ENCODE results near the gene DNAJC10.
A peak's percentile ranks its signal among the peaks of the same experiment; 100 is the strongest.
"Not testable (repeated sequence)": the region's sequence is repeated elsewhere in the genome, so short reads cannot be mapped to it uniquely, and the experiment has no call there.

Gene DNAJC10

DNA sequence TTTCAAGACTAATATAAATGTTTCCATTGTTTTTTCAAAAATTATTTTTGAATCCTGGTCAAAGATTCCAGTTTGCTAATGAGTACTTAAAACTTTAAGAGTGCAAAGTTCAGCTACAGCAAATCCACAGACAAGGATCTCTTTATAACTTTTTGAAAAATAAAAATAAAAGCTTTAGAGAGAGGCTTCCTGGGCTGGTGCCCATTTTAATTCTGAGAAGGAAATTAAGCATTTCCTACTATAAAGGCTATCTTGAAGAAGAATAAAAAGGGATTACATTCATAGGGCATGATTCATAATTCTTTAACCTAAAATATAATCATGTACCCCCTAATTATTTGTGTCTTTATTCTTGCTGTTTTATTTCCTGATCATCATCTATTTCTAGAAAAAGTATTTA lies 38.2 kb downstream of the DNAJC10 start:
- Histone ChIP-seq H3K4me2 (ENCODE audit: low read length) (no peak overlapping the region), H3K4me1 (ENCODE audit: control insufficient read depth, insufficient read depth, low read length) (no peaks in the 10 kb centered on the region), H3K27me3 (ENCODE audit: control insufficient read depth, insufficient read depth, low read length) (no peaks in the 10 kb centered on the region), H3K4me3 (ENCODE audit: low read length) (no peak overlapping the region), H3K36me3 (ENCODE audit: insufficient read depth, low read length) (peaks cover 67% of the 10 kb centered on the region), H3K9me3 (replicated peaks; ENCODE audit: low read length) (no peaks in the 10 kb centered on the region), H3K9ac (ENCODE audit: low read depth, low read length) (no peak overlapping the region)

GRCh38 chr2:182758379-182758778 lies 42.3 kb downstream of the DNAJC10 start:
- Histone ChIP-seq H3K9ac (ENCODE audit: low read depth, low read length) (no peak overlapping the region), H3K4me2 (ENCODE audit: low read length) (no peak overlapping the region), H3K27me3 (ENCODE audit: control insufficient read depth, insufficient read depth, low read length) (no peaks in the 10 kb centered on the region), H3K36me3 (ENCODE audit: insufficient read depth, low read length) (peaks cover 69% of the 10 kb centered on the region), H3K4me3 (ENCODE audit: low read length) (no peak overlapping the region), H3K4me1 (ENCODE audit: control insufficient read depth, insufficient read depth, low read length) (peaks cover 10% of the 10 kb centered on the region), H3K9me3 (replicated peaks; ENCODE audit: low read length) (no peaks in the 10 kb centered on the region)

DNA sequence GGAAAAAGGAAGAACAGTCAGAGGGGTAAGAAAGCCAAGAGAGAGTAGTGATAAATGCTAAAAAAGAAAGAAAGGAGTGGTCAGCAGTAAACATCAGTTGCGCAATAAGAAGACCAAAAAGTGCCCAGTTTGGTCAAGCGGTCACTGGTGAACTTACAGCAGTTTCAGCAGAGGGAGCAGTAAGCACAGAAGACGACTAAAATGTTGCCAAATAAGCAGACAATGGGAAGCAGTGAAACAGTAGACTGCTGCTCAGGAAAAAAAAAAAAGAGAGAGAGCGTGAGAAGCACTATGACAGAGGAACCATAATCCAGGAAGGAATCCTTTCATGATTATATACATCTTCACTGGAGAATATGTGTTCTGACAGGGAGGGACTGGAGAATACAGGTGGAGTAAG lies 45.8 kb downstream of the DNAJC10 start:
- H3K9me3 ChIP-seq (replicated peaks; ENCODE audit: low read length): no peaks in the 10 kb centered on the region
- peaks cover 73% of the 10 kb centered on the region for H3K36me3 ChIP-seq (ENCODE audit: insufficient read depth, low read length)
- H3K27me3 ChIP-seq (ENCODE audit: control insufficient read depth, insufficient read depth, low read length): no peaks in the 10 kb centered on the region
- H3K4me3 ChIP-seq (ENCODE audit: low read length): no peak overlapping the region
- H3K9ac ChIP-seq (ENCODE audit: low read depth, low read length): no peak overlapping the region
- peak overlapping the region; percentile 6 for H3K4me2 ChIP-seq (ENCODE audit: low read length)
- peaks cover 10% of the 10 kb centered on the region for H3K4me1 ChIP-seq (ENCODE audit: control insufficient read depth, insufficient read depth, low read length)

GRCh38 chr2:182763311-182763912 lies 47.4 kb downstream of the DNAJC10 start:
- no peak overlapping the region for H3K4me2 ChIP-seq (ENCODE audit: low read length)
- H3K9ac ChIP-seq (ENCODE audit: low read depth, low read length): no peak overlapping the region
- H3K4me3 ChIP-seq (ENCODE audit: low read length): no peak overlapping the region
- H3K36me3 ChIP-seq (ENCODE audit: insufficient read depth, low read length): peaks cover 68% of the 10 kb centered on the region
- H3K27me3 ChIP-seq (ENCODE audit: control insufficient read depth, insufficient read depth, low read length): no peaks in the 10 kb centered on the region
- no peaks in the 10 kb centered on the region for H3K9me3 ChIP-seq (replicated peaks; ENCODE audit: low read length)
- H3K4me1 ChIP-seq (ENCODE audit: control insufficient read depth, insufficient read depth, low read length): peaks cover 10% of the 10 kb centered on the region

- no peak overlapping the region for H3K9ac ChIP-seq (ENCODE audit: low read depth, low read length)
- peaks cover 7% of the 10 kb centered on the region for H3K4me1 ChIP-seq (ENCODE audit: control insufficient read depth, insufficient read depth, low read length)
- no peak overlapping the region for H3K4me2 ChIP-seq (ENCODE audit: low read length)
- H3K36me3 ChIP-seq (ENCODE audit: insufficient read depth, low read length): peaks cover 48% of the 10 kb centered on the region
- no peaks in the 10 kb centered on the region for H3K9me3 ChIP-seq (replicated peaks; ENCODE audit: low read length)
- H3K27me3 ChIP-seq (ENCODE audit: control insufficient read depth, insufficient read depth, low read length): no peaks in the 10 kb centered on the region
- H3K4me3 ChIP-seq (ENCODE audit: low read length): no peak overlapping the region
Measured at GRCh38 chr2:182766626-182767025, 50.6 kb downstream of the DNAJC10 start.

DNA sequence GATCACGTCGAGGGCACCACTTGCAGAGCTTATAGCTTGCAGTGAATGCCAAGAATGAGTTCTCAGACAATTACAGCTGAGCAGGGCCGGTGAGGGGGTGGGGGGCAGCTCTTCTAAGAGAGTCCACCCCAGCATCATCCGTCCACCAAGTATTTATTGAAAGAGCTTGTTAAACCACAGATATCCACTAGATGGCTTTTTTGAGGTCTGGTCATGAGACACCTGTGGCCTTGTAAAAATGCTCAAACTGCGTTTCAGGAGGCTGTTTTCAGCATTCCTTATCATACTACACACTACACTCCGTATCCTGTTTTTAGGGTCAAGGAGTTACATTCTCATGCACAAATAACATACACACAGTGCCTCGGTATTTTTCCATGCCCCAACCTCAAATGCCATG lies 51.5 kb downstream of the DNAJC10 start:
- H3K4me1 ChIP-seq (ENCODE audit: control insufficient read depth, insufficient read depth, low read length): no peaks in the 10 kb centered on the region
- no peaks in the 10 kb centered on the region for H3K27me3 ChIP-seq (ENCODE audit: control insufficient read depth, insufficient read depth, low read length)
- peaks cover 44% of the 10 kb centered on the region for H3K36me3 ChIP-seq (ENCODE audit: insufficient read depth, low read length)
- H3K4me2 ChIP-seq (ENCODE audit: low read length): no peak overlapping the region
- no peak overlapping the region for H3K4me3 ChIP-seq (ENCODE audit: low read length)
- H3K9ac ChIP-seq (ENCODE audit: low read depth, low read length): no peak overlapping the region
- H3K9me3 ChIP-seq (replicated peaks; ENCODE audit: low read length): no peaks in the 10 kb centered on the region

DNA sequence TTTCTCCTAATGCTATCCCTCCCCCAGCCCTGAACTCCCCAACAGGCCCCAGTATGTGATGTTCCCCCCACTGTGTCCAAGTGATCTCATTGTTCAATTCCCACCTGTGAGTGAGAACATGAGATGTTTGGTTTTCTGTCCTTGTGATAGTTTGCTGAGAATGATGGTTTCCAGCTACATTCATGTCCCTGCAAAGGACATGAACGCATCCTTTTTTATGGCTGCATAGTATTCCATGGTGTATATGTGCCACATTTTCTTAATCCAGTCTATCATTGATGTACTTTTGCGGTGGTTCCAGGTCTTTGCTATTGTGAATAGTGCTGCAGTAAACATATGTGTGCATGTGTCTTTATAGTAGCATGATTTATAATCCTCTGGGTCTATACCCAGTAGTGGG lies 52.9 kb downstream of the DNAJC10 start:
- peaks cover 34% of the 10 kb centered on the region for H3K36me3 ChIP-seq (ENCODE audit: insufficient read depth, low read length)
- H3K9me3 ChIP-seq (replicated peaks; ENCODE audit: low read length); H3K27me3 ChIP-seq (ENCODE audit: control insufficient read depth, insufficient read depth, low read length); H3K9ac ChIP-seq (ENCODE audit: low read depth, low read length); H3K4me3 ChIP-seq (ENCODE audit: low read length); H3K4me2 ChIP-seq (ENCODE audit: low read length); H3K4me1 ChIP-seq (ENCODE audit: control insufficient read depth, insufficient read depth, low read length): not testable (repeated sequence)

GRCh38 chr2:182779323-182779722 lies 63.3 kb downstream of the DNAJC10 start:
- H3K27me3 ChIP-seq (ENCODE audit: control insufficient read depth, insufficient read depth, low read length): no peaks in the 10 kb centered on the region
- no peaks in the 10 kb centered on the region for H3K9me3 ChIP-seq (replicated peaks; ENCODE audit: low read length)

DNA sequence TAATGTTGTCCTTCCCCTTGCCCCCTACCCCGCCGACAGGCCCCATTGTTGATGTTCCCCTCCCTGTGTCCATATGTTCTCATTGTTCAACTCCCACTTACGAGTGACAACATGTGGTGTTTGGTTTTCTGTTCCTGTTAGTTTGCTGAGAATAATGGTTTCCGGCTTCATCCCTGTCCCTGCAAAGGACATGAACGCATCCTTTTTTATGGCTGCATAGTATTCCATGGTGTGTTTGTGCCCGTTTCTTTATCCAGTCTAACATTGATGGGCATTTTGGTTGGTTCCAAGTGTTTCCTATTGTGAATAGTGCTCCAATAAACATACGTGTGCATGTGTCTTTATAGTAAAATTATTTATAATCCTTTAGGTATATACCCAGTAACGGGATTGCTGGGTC lies 65.0 kb downstream of the DNAJC10 start:
- not testable (repeated sequence) for H3K4me3 ChIP-seq (ENCODE audit: low read length); H3K9me3 ChIP-seq (replicated peaks; ENCODE audit: low read length); H3K4me1 ChIP-seq (ENCODE audit: control insufficient read depth, insufficient read depth, low read length); H3K27me3 ChIP-seq (ENCODE audit: control insufficient read depth, insufficient read depth, low read length); H3K9ac ChIP-seq (ENCODE audit: low read depth, low read length); H3K4me2 ChIP-seq (ENCODE audit: low read length)
- peaks cover 11% of the 10 kb centered on the region for H3K36me3 ChIP-seq (ENCODE audit: insufficient read depth, low read length)

More at GRCh38 chr2:182779323-182779722, 63.3 kb downstream of the DNAJC10 start:
- Histone ChIP-seq H3K9ac (ENCODE audit: low read depth, low read length) (no peak overlapping the region), H3K4me1 (ENCODE audit: control insufficient read depth, insufficient read depth, low read length) (no peaks in the 10 kb centered on the region), H3K4me2 (ENCODE audit: low read length) (no peak overlapping the region), H3K4me3 (ENCODE audit: low read length) (no peak overlapping the region), H3K36me3 (ENCODE audit: insufficient read depth, low read length) (peaks cover 15% of the 10 kb centered on the region)

DNA sequence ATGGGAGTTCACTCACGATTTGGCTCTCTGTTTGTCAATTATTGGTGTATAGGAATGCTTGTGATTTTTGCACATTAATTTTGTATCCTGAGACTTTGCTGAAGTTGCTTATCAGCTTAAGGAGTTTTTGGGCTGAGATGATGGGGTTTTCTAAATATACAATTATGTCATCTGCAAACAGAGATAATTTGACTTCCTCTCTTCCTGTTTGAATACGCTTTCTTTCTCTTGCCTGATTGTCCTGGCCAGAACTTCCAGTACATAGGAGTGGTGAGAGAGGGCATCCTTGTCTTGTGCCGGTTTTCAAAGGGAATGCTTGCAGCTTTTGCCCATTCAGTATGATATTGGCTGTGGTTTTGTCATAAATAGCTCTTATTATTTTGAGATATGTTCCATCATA lies 66.6 kb downstream of the DNAJC10 start:
- H3K9me3 ChIP-seq (replicated peaks; ENCODE audit: low read length); H3K4me2 ChIP-seq (ENCODE audit: low read length); H3K4me3 ChIP-seq (ENCODE audit: low read length); H3K4me1 ChIP-seq (ENCODE audit: control insufficient read depth, insufficient read depth, low read length); H3K36me3 ChIP-seq (ENCODE audit: insufficient read depth, low read length); H3K27me3 ChIP-seq (ENCODE audit: control insufficient read depth, insufficient read depth, low read length); H3K9ac ChIP-seq (ENCODE audit: low read depth, low read length): not testable (repeated sequence)

GRCh38 chr2:182784058-182784706 lies 68.1 kb downstream of the DNAJC10 start:
- Histone ChIP-seq H3K36me3 (ENCODE audit: insufficient read depth, low read length) (no peaks in the 10 kb centered on the region), H3K4me2 (ENCODE audit: low read length) (no peak overlapping the region), H3K4me1 (ENCODE audit: control insufficient read depth, insufficient read depth, low read length) (no peaks in the 10 kb centered on the region), H3K9ac (ENCODE audit: low read depth, low read length) (no peak overlapping the region), H3K4me3 (ENCODE audit: low read length) (no peak overlapping the region), H3K27me3 (ENCODE audit: control insufficient read depth, insufficient read depth, low read length) (no peaks in the 10 kb centered on the region), H3K9me3 (replicated peaks; ENCODE audit: low read length) (no peaks in the 10 kb centered on the region)

DNA sequence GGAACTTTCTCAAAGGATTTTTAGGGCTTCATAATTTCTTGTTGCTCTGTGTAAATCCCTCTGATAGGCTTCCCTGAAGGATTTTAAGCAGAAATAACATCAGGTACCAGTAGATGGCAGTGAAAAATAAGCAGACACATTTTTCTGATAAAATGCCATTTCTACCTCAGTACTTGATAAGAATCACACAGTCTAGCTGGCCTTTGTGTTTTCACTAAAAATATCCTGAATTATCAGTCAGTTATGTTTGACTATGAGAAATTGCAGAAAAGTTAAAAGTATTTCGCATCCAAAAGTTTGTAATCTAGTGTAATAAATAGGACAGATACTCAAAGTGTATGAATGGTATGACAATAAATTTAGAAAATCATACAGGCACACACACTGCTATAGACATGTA lies 68.7 kb downstream of the DNAJC10 start:
- Histone ChIP-seq H3K4me3 (ENCODE audit: low read length) (no peak overlapping the region), H3K9me3 (replicated peaks; ENCODE audit: low read length) (no peaks in the 10 kb centered on the region), H3K27me3 (ENCODE audit: control insufficient read depth, insufficient read depth, low read length) (no peaks in the 10 kb centered on the region), H3K9ac (ENCODE audit: low read depth, low read length) (no peak overlapping the region), H3K36me3 (ENCODE audit: insufficient read depth, low read length) (no peaks in the 10 kb centered on the region), H3K4me1 (ENCODE audit: control insufficient read depth, insufficient read depth, low read length) (no peaks in the 10 kb centered on the region), H3K4me2 (ENCODE audit: low read length) (no peak overlapping the region)

All from skeletal muscle satellite cell (primary cell).